ENCODE data around the gene GFI1.
"Not testable (repeated sequence)": the region's sequence is repeated elsewhere in the genome, so short reads cannot be mapped to it uniquely, and the experiment has no call there.

GFI1 gene

GRCh38 chr1:92486251-92487077 is at the start of gene GFI1:
TSS of gene GFI1 (minus strand) at chr1:92486925. CDS start at chr1:92483487, 3,438 bp downstream.
- DNase-seq, result no peak

- not testable (repeated sequence) for DNase-seq
These were observed 45.6 kb upstream of the GFI1 start for GRCh38 chr1:92532371-92532770.

- not testable (repeated sequence) for DNase-seq
These were observed 45.2 kb upstream of the GFI1 start for GRCh38 chr1:92531939-92532338.

GRCh38 chr1:92527670-92528069 is 40.9 kb upstream of the GFI1 start:
- no peak for DNase-seq

GRCh38 chr1:92524944-92525590 is 38.3 kb upstream of the GFI1 start:
- not testable (repeated sequence) for DNase-seq

- no peak for DNase-seq
These were observed 32.3 kb upstream of the GFI1 start for GRCh38 chr1:92519043-92519442.

GRCh38 chr1:92516574-92516973 is 29.8 kb upstream of the GFI1 start:
- no peak for DNase-seq

- no peak for DNase-seq
These were observed 29.1 kb upstream of the GFI1 start for GRCh38 chr1:92515796-92516201.

GRCh38 chr1:92511541-92511940 is 24.8 kb upstream of the GFI1 start:
- no peak for DNase-seq

- DNase-seq, result no peak
These were observed 22.9 kb upstream of the GFI1 start for GRCh38 chr1:92509619-92510018.

- DNase-seq, result no peak
These were observed 18.4 kb upstream of the GFI1 start for GRCh38 chr1:92505015-92505692.

GRCh38 chr1:92504291-92505014 is 17.7 kb upstream of the GFI1 start:
- DNase-seq, result no peak

- no peak for DNase-seq
These were observed 17.2 kb upstream of the GFI1 start for GRCh38 chr1:92503926-92504285.

- DNase-seq, result no peak
These were observed 16.6 kb upstream of the GFI1 start for GRCh38 chr1:92503043-92503925.

- DNase-seq, result no peak
These were observed 15.5 kb upstream of the GFI1 start for GRCh38 chr1:92502247-92502646.

- DNase-seq, result no peak
These were observed 13.8 kb upstream of the GFI1 start for GRCh38 chr1:92500552-92500951.

GRCh38 chr1:92495392-92496063 is 8.8 kb upstream of the GFI1 start:
- no peak for DNase-seq

GRCh38 chr1:92494485-92495141 is 7.9 kb upstream of the GFI1 start:
- DNase-seq, result no peak

GRCh38 chr1:92493139-92493538 is 6.4 kb upstream of the GFI1 start:
- DNase-seq, result no peak

- no peak for DNase-seq
These were observed 2.1 kb upstream of the GFI1 start for GRCh38 chr1:92488832-92489231.

GRCh38 chr1:92488416-92488815 is 1.7 kb upstream of the GFI1 start:
- DNase-seq, result no peak
